A549 (cell line): ENCODE data around the gene OR2F2.

Experiments
- CBX8 ChIP-seq: fragments of 200-600 bp; sonication (generic); IDR thresholded peaks from 2 replicates; pipeline ENCODE4 v1.6.1; 2016
- JUN ChIP-seq, 2 experiments: fragments of >200 bp; sonication (Bioruptor Twin); formaldehyde crosslinking; IDR thresholded peaks; 2 replicates in 1 of 2; 3 replicates in 1 of 2; pipeline ENCODE4 v1.6.1; 2016 to 2017
- PHF8 ChIP-seq: fragments of 200-600 bp; sonication (generic); IDR thresholded peaks from 2 replicates; pipeline ENCODE4 v1.6.1; 2016; ENCODE audit warnings: low read depth, mild to moderate bottlenecking, antibody characterized with exemption, moderate library complexity, borderline replicate concordance
- TF ChIP-seq, protein P1 (sequence below): fragments of 200-600 bp; sonication (generic); IDR thresholded peaks from 2 replicates; pipeline ENCODE4 v1.6.1; 2016; ENCODE audit warnings: antibody characterized with exemption, mild to moderate bottlenecking, moderate library complexity
- TF ChIP-seq, protein P2 (sequence below): fragments of >200 bp; sonication (Bioruptor Twin); formaldehyde crosslinking; IDR thresholded peaks from 3 replicates; pipeline ENCODE4 v1.5.1; 2016

DNA sequence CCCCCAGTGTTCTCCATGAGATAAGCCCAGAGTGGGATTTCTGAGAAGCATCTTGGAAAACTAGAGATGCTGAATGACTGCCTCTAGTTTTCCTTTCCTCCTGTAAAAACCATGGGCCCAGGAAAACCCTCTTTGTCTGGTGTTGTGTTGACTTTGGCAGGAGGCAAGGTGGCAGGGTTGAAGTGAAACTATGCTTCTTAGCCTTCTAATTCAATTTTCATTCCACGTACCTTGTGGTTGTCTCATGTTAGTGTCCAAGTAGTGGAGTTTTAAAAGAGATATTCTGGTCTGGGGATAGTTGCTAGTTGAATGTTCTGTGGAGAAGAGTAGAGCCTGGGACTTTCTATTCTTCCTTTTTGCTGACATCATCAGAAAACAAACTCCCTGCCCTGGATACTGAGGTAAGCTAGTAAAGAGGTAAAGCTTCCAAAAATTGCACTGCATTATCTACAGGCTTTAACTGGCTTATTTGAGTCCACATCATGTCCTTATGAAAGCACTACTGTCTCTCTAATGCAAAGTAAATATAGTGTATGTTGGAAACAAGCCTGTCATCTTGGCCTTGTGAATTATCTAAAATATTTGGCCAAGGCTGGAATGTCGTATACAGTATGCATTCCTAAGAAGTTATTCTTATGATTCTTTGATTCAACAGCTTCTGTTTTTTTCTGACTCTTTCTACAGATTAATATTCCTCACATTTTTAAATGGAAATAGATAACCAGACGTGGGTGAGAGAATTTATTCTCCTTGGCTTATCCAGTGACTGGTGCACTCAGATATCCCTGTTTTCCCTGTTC is at the start of gene OR2F2:
- TF ChIP-seq, protein P1, sequence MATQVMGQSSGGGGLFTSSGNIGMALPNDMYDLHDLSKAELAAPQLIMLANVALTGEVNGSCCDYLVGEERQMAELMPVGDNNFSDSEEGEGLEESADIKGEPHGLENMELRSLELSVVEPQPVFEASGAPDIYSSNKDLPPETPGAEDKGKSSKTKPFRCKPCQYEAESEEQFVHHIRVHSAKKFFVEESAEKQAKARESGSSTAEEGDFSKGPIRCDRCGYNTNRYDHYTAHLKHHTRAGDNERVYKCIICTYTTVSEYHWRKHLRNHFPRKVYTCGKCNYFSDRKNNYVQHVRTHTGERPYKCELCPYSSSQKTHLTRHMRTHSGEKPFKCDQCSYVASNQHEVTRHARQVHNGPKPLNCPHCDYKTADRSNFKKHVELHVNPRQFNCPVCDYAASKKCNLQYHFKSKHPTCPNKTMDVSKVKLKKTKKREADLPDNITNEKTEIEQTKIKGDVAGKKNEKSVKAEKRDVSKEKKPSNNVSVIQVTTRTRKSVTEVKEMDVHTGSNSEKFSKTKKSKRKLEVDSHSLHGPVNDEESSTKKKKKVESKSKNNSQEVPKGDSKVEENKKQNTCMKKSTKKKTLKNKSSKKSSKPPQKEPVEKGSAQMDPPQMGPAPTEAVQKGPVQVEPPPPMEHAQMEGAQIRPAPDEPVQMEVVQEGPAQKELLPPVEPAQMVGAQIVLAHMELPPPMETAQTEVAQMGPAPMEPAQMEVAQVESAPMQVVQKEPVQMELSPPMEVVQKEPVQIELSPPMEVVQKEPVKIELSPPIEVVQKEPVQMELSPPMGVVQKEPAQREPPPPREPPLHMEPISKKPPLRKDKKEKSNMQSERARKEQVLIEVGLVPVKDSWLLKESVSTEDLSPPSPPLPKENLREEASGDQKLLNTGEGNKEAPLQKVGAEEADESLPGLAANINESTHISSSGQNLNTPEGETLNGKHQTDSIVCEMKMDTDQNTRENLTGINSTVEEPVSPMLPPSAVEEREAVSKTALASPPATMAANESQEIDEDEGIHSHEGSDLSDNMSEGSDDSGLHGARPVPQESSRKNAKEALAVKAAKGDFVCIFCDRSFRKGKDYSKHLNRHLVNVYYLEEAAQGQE: no peak
- no peak for TF ChIP-seq JUN (IDR thresholded peaks at IDR 0.05)
- no peak for TF ChIP-seq CBX8
- no peak for TF ChIP-seq PHF8
- TF ChIP-seq, protein P2, sequence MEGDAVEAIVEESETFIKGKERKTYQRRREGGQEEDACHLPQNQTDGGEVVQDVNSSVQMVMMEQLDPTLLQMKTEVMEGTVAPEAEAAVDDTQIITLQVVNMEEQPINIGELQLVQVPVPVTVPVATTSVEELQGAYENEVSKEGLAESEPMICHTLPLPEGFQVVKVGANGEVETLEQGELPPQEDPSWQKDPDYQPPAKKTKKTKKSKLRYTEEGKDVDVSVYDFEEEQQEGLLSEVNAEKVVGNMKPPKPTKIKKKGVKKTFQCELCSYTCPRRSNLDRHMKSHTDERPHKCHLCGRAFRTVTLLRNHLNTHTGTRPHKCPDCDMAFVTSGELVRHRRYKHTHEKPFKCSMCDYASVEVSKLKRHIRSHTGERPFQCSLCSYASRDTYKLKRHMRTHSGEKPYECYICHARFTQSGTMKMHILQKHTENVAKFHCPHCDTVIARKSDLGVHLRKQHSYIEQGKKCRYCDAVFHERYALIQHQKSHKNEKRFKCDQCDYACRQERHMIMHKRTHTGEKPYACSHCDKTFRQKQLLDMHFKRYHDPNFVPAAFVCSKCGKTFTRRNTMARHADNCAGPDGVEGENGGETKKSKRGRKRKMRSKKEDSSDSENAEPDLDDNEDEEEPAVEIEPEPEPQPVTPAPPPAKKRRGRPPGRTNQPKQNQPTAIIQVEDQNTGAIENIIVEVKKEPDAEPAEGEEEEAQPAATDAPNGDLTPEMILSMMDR: no peak
